MM.1S (cell line): ENCODE measurements around the gene NEK5.

ENCODE experiments used
- DNase-seq: peaks from one replicate; pipeline ENCODE4 v3.0.0-alpha.2; 2015
- H2AFZ ChIP-seq: fragments of 300-600 bp; sonication (generic); 2 replicates; pipeline ENCODE4 v1.6.0; 2016; ENCODE audit warnings: antibody characterized with exemption, low read length
- H3F3A ChIP-seq: fragments of 300-600 bp; sonication (generic); 2 replicates; pipeline ENCODE4 v1.6.1; 2016; ENCODE audit warnings: mild to moderate bottlenecking, antibody characterized with exemption, low read length, moderate library complexity, mixed read lengths; ENCODE audit not compliant: insufficient read depth
- H3K27ac ChIP-seq: fragments of 300-600 bp; sonication (generic); 2 replicates; pipeline ENCODE4 v1.5.1; 2016; ENCODE audit warnings: mild to moderate bottlenecking, low read length
- H3K27me3 ChIP-seq: fragments of 300-600 bp; sonication (generic); replicated peaks from 2 replicates; pipeline ENCODE4 v1.6.0; 2016; ENCODE audit warnings: low read length; ENCODE audit not compliant: insufficient read depth
- H3K36me3 ChIP-seq: fragments of 300-600 bp; sonication (generic); replicated peaks from 2 replicates; pipeline ENCODE4 v1.6.1; 2016; ENCODE audit warnings: mild to moderate bottlenecking, low read length, mixed read lengths; ENCODE audit not compliant: insufficient read depth
- H3K4me1 ChIP-seq: fragments of 300-600 bp; sonication (generic); 2 replicates; pipeline ENCODE4 v1.6.1; 2016; ENCODE audit warnings: low read length, mixed read lengths
- H3K4me2 ChIP-seq: fragments of 300-600 bp; sonication (generic); 2 replicates; pipeline ENCODE4 v1.6.0; 2016; ENCODE audit warnings: low read depth, low read length
- H3K4me3 ChIP-seq: fragments of 300-600 bp; sonication (generic); 2 replicates; pipeline ENCODE4 v1.5.1; 2016; ENCODE audit warnings: low read length, mixed read lengths
- H3K79me2 ChIP-seq: fragments of 300-600 bp; sonication (generic); 2 replicates; pipeline ENCODE4 v1.6.1; 2016; ENCODE audit warnings: mixed run types, low read length, mixed read lengths
- H3K9ac ChIP-seq: fragments of 300-600 bp; sonication (generic); 2 replicates; pipeline ENCODE4 v1.6.1; 2016; ENCODE audit warnings: low read length, mixed read lengths
- H3K9me2 ChIP-seq: fragments of 300-600 bp; sonication (generic); replicated peaks from 2 replicates; pipeline ENCODE4 v1.6.1; 2016; ENCODE audit warnings: mild to moderate bottlenecking, low read length, mixed read lengths; ENCODE audit not compliant: insufficient read depth
- H3K9me3 ChIP-seq: fragments of 300-600 bp; sonication (generic); replicated peaks from 2 replicates; pipeline ENCODE4 v1.6.1; 2016; ENCODE audit warnings: mild to moderate bottlenecking, low read length, mixed read lengths; ENCODE audit not compliant: insufficient read depth
- H4K20me1 ChIP-seq: fragments of 300-600 bp; sonication (generic); 2 replicates; pipeline ENCODE4 v1.6.1; 2016; ENCODE audit warnings: mild to moderate bottlenecking, low read length, moderate library complexity, mixed read lengths; ENCODE audit not compliant: insufficient read depth
- CTCF ChIP-seq: fragments of 300-600 bp; sonication (generic); IDR thresholded peaks from 2 replicates; pipeline ENCODE4 v1.5.1; 2016; ENCODE audit warnings: antibody characterized with exemption, low read length, mixed read lengths
- EZH2 ChIP-seq: fragments of 300-600 bp; sonication (generic); optimal IDR thresholded peaks from 2 replicates; pipeline ENCODE3; 2017; ENCODE audit warnings: low read depth, mild to moderate bottlenecking, antibody characterized with exemption, low read length, mixed read lengths
- EZH2phosphoT487 ChIP-seq: fragments of 300-600 bp; sonication (generic); IDR thresholded peaks from 2 replicates; pipeline ENCODE4 v1.6.1; 2018; ENCODE audit warnings: antibody characterized with exemption, low read length

NEK5 gene

GRCh38 chr13:52162279-52163101, 33.6 kb upstream of the NEK5 start:
- H4K20me1 ChIP-seq: no peaks in the 10 kb centered on the region
- no peak for DNase-seq
- H3K27ac ChIP-seq: no peak overlapping the region
- H2AFZ ChIP-seq: no peak overlapping the region
- no peaks in the 10 kb centered on the region for H3F3A ChIP-seq
- no peaks in the 10 kb centered on the region for H3K79me2 ChIP-seq
- H3K27me3 ChIP-seq: no peaks in the 10 kb centered on the region
- H3K4me1 ChIP-seq: 0 out of 2 replicates have a peak, but pooled peaks cover 4% of the 10 kb centered on the region
- H3K4me3 ChIP-seq: no peak overlapping the region
- H3K9ac ChIP-seq: no peak overlapping the region
- no peaks in the 10 kb centered on the region for H3K9me3 ChIP-seq
- no peak for TF ChIP-seq CTCF
- no peak for TF ChIP-seq EZH2
- TF ChIP-seq EZH2phosphoT487: no peak
- no peaks in the 10 kb centered on the region for H3K36me3 ChIP-seq
- no peaks in the 10 kb centered on the region for H3K9me2 ChIP-seq
- H3K4me2 ChIP-seq: no peak overlapping the region

- H3K4me2 ChIP-seq: no peak overlapping the region
- no peaks in the 10 kb centered on the region for H3K9me2 ChIP-seq
- no peaks in the 10 kb centered on the region for H3K9me3 ChIP-seq
- H3K27ac ChIP-seq: no peak overlapping the region
- H3K4me3 ChIP-seq: no peak overlapping the region
- TF ChIP-seq CTCF: no peak
- no peak for TF ChIP-seq EZH2phosphoT487
- TF ChIP-seq EZH2: no peak
- H3K79me2 ChIP-seq: no peaks in the 10 kb centered on the region
- H3K9ac ChIP-seq: no peak overlapping the region
- no peaks in the 10 kb centered on the region for H3K27me3 ChIP-seq
- no peaks in the 10 kb centered on the region for H3F3A ChIP-seq
- H2AFZ ChIP-seq: no peak overlapping the region
- DNase-seq: no peak
- no peaks in the 10 kb centered on the region for H3K36me3 ChIP-seq
- H4K20me1 ChIP-seq: no peaks in the 10 kb centered on the region
- 0 out of 2 replicates have a peak, but pooled peaks cover 4% of the 10 kb centered on the region for H3K4me1 ChIP-seq
Observed at GRCh38 chr13:52161181-52161646, 32.3 kb upstream of the NEK5 start.

GRCh38 chr13:52160506-52160905, 31.6 kb upstream of the NEK5 start:
- Histone ChIP-seq H3K36me3 (no peaks in the 10 kb centered on the region), H3K9me2 (no peaks in the 10 kb centered on the region), H3F3A (no peaks in the 10 kb centered on the region), H3K9me3 (no peaks in the 10 kb centered on the region), H3K4me1 (0 out of 2 replicates have a peak, but pooled peaks cover 4% of the 10 kb centered on the region), H3K4me2 (no peak overlapping the region), H3K27me3 (no peaks in the 10 kb centered on the region), H3K27ac (no peak overlapping the region), H2AFZ (no peak overlapping the region), H3K79me2 (no peaks in the 10 kb centered on the region), H3K9ac (no peak overlapping the region), H4K20me1 (no peaks in the 10 kb centered on the region), H3K4me3 (no peak overlapping the region)
- DNase-seq: no peak
- TF ChIP-seq EZH2phosphoT487 (no peak), CTCF (no peak), EZH2 (no peak)
